A549 (cell line): ENCODE measurements around the gene PTCD3. TPM values are rescaled to one million over a fixed set of nuclear protein-coding genes. Genes with fewer than 3 reads are reported as not detected.
A peak's percentile ranks its signal among the peaks of the same experiment; 100 is the strongest.

Experiments used
- ATAC-seq, 2 experiments: fragments of 200-7000 bp in 1 of 2; fragments of >200 bp in 1 of 2; cut with Nextera tagmentation in 1 of 2; cut with Tn5 transposase in 1 of 2; 3 replicates each; pipeline versions ENCODE4 v1.8.0 to v1.9.1; 2018 to 2020; ENCODE audit warnings: mild to moderate bottlenecking in 1 of 2, moderate library complexity in 1 of 2
- CTCF ChIA-PET: fragments of 300-600 bp; sonication (Branson Sonifier 250); formaldehyde crosslinking; extraction: SDS; loops from one replicate; lab custom pipeline; 2021; ENCODE audit warnings: antibody characterized with exemption, inconsistent platforms; lab: Yijun Ruan, JAX
- POLR2A ChIA-PET: fragments of 350-600 bp; formaldehyde crosslinking; extraction: SDS; loops from one replicate; lab custom pipeline; 2021; ENCODE audit warnings: antibody characterized with exemption, inconsistent platforms; lab: Yijun Ruan, JAX
- DNase-seq, 2 experiments: peaks; one replicate each; pipeline versions ENCODE4 v3.0.0 to v3.0.0-alpha.2; 2011 to 2016; ENCODE audit warnings: low read depth in 1 of 2, low spot score in 1 of 2
- FAIRE-seq: peaks from 2 replicates; lab custom pipeline; 2011; peaks lifted over from hg19 to GRCh38; lab: Jason Lieb, UNC
- H3K27ac ChIP-seq, 2 experiments: fragments of >200 bp; sonication (Bioruptor Twin); formaldehyde crosslinking; 3 replicates each; pipeline ENCODE4 v1.5.1; 2016 to 2017
- H3K4me1 ChIP-seq: fragments of >200 bp; sonication (Bioruptor Twin); formaldehyde crosslinking; 3 replicates; pipeline ENCODE4 v1.6.1; 2016
- H3K4me2 ChIP-seq: fragments of >200 bp; sonication (Bioruptor Twin); formaldehyde crosslinking; 3 replicates; pipeline ENCODE4 v1.6.1; 2016
- H3K4me3 ChIP-seq: fragments of >200 bp; sonication (Bioruptor Twin); formaldehyde crosslinking; 3 replicates; pipeline ENCODE4 v1.5.1; 2016
- H3K9me3 ChIP-seq: fragments of >200 bp; sonication (Bioruptor Twin); formaldehyde crosslinking; 3 replicates; pipeline ENCODE4 v1.6.1; 2016
- CBX2 ChIP-seq: fragments of 200-600 bp; sonication (generic); IDR thresholded peaks from 2 replicates; pipeline ENCODE4 v1.6.1; 2016; ENCODE audit warnings: low read depth, mild to moderate bottlenecking, borderline replicate concordance
- CEBPB ChIP-seq, 2 experiments: fragments of >200 bp in 1 of 2; sonication (Bioruptor Twin) in 1 of 2; formaldehyde crosslinking in 1 of 2; IDR thresholded peaks; 2 replicates each; pipeline ENCODE4 v1.6.1; 2012 to 2016
- EP300 ChIP-seq, 2 experiments: fragments of >200 bp; sonication (Bioruptor Twin); formaldehyde crosslinking; IDR thresholded peaks; 2 replicates in 1 of 2; 3 replicates in 1 of 2; pipeline ENCODE4 v1.6.1; 2016 to 2017
- FOSB ChIP-seq: fragments of 250-450 bp; sonication (Bioruptor Pico); IDR thresholded peaks from 2 replicates; pipeline ENCODE4 v1.5.0; 2020; ENCODE audit warnings: mild to moderate bottlenecking, moderate library complexity
- FOSL2 ChIP-seq, 2 experiments: fragments of 450-650 bp in 1 of 2; fragments of >200 bp in 1 of 2; sonication (Bioruptor Twin) in 1 of 2; formaldehyde crosslinking; IDR thresholded peaks; 2 replicates each; pipeline versions ENCODE4 v1.5.0 to v1.6.1; 2016 to 2020; ENCODE audit warnings: mild to moderate bottlenecking in 1 of 2, moderate library complexity in 1 of 2
- GATA3 ChIP-seq: IDR thresholded peaks from 2 replicates; pipeline ENCODE4 v1.6.1; 2012; ENCODE audit warnings: borderline replicate concordance
- HOXB13 ChIP-seq: fragments of 250-450 bp; sonication (Bioruptor Pico); IDR thresholded peaks from 2 replicates; pipeline ENCODE4 v1.5.0; 2020; ENCODE audit warnings: low read depth, mild to moderate bottlenecking, moderate library complexity
- JUNB ChIP-seq: fragments of >200 bp; sonication (Bioruptor Twin); formaldehyde crosslinking; IDR thresholded peaks from 2 replicates; pipeline ENCODE4 v1.6.1; 2016
- KDM1A ChIP-seq: fragments of 200-600 bp; sonication (generic); IDR thresholded peaks from 2 replicates; pipeline ENCODE4 v1.6.1; 2016; ENCODE audit warnings: low read depth, mild to moderate bottlenecking
- MAFK ChIP-seq: fragments of 450-650 bp; IDR thresholded peaks from 2 replicates; pipeline ENCODE4 v1.6.1; 2014; ENCODE audit not compliant: partially characterized antibody
- MYC ChIP-seq: IDR thresholded peaks from 2 replicates; pipeline ENCODE4 v1.6.1; 2012; ENCODE audit warnings: mild to moderate bottlenecking, inconsistent platforms, low read length, improper control_type of control experiment, borderline replicate concordance
- NR3C1 ChIP-seq: fragments of >200 bp; sonication (Bioruptor Twin); formaldehyde crosslinking; IDR thresholded peaks from 3 replicates; pipeline ENCODE4 v1.6.1; 2017
- PBX3 ChIP-seq: IDR thresholded peaks from 2 replicates; pipeline ENCODE4 v1.6.1; 2012
- POLR2A ChIP-seq: IDR thresholded peaks from 2 replicates; pipeline ENCODE4 v1.6.1; 2012; ENCODE audit warnings: mild to moderate bottlenecking, low read length
- RAD21 ChIP-seq, 2 experiments: fragments of >200 bp in 1 of 2; sonication (Bioruptor Twin) in 1 of 2; formaldehyde crosslinking in 1 of 2; IDR thresholded peaks in 1 of 2; conservative IDR thresholded peaks in 1 of 2; 2 replicates in 1 of 2; 3 replicates in 1 of 2; pipeline ENCODE4 v1.6.1; 2012 to 2018; ENCODE audit warnings: inconsistent platforms in 1 of 2
- RARB ChIP-seq: fragments of 250-450 bp; sonication (Bioruptor Pico); IDR thresholded peaks from 2 replicates; pipeline ENCODE4 v1.8.0; 2021; ENCODE audit warnings: mild to moderate bottlenecking, moderate library complexity
- RCOR1 ChIP-seq: fragments of 150-350 bp; IDR thresholded peaks from 2 replicates; pipeline ENCODE4 v1.6.1; 2014; ENCODE audit warnings: antibody characterized with exemption, low read length, low read depth
- RFX5 ChIP-seq: fragments of 450-650 bp; IDR thresholded peaks from 2 replicates; pipeline ENCODE4 v1.7.1; 2014; ENCODE audit warnings: antibody characterized with exemption, mild to moderate bottlenecking, moderate library complexity
- SMC3 ChIP-seq: fragments of >200 bp; sonication (Bioruptor Twin); formaldehyde crosslinking; IDR thresholded peaks from 3 replicates; pipeline ENCODE4 v1.6.1; 2018; ENCODE audit warnings: inconsistent platforms
- TP53 ChIP-seq: fragments of 250-450 bp; sonication (Bioruptor Pico); IDR thresholded peaks from 2 replicates; pipeline ENCODE4 v1.5.0; 2021; ENCODE audit warnings: mild to moderate bottlenecking, moderate library complexity
- ZC3H11A ChIP-seq: fragments of 450-650 bp; IDR thresholded peaks from 2 replicates; pipeline ENCODE4 v1.6.1; 2014; ENCODE audit warnings: antibody characterized with exemption, mild to moderate bottlenecking
- WGBS: methylation state at CpG from one replicate; pipeline ENCODE4 v1.1.6; 2017; ENCODE audit errors: missing lambda C conversion rate; 5-methylcytosine and 5-hydroxymethylcytosine counted together
- polyA plus RNA-seq, 4 experiments: library from polyadenylated mRNA; depleted of rRNA in 3 of 4; stranded (reverse); fragments of >200 nt; fragmentation: RNase III in 1 of 4; extraction: RNeasy Plus Mini Kit Qiagen cat#74134 plus additional on column Dnase treatment in 1 of 4; gene quantifications; 2 replicates in 3 of 4; 3 replicates in 1 of 4; pipeline ENCODE4 v1.2.3, GENCODE V29; 2011 to 2017
- TF ChIP-seq, protein P1 (sequence below): fragments of 250-450 bp; sonication (Bioruptor Pico); IDR thresholded peaks from 2 replicates; pipeline ENCODE4 v1.5.0; 2020; ENCODE audit warnings: low read depth, mild to moderate bottlenecking, moderate library complexity

The PTCD3 gene
- polyA plus RNA-seq, 2 of the 4 experiments (the other 2 are of a cell fraction): 200 to 260 TPM

DNA sequence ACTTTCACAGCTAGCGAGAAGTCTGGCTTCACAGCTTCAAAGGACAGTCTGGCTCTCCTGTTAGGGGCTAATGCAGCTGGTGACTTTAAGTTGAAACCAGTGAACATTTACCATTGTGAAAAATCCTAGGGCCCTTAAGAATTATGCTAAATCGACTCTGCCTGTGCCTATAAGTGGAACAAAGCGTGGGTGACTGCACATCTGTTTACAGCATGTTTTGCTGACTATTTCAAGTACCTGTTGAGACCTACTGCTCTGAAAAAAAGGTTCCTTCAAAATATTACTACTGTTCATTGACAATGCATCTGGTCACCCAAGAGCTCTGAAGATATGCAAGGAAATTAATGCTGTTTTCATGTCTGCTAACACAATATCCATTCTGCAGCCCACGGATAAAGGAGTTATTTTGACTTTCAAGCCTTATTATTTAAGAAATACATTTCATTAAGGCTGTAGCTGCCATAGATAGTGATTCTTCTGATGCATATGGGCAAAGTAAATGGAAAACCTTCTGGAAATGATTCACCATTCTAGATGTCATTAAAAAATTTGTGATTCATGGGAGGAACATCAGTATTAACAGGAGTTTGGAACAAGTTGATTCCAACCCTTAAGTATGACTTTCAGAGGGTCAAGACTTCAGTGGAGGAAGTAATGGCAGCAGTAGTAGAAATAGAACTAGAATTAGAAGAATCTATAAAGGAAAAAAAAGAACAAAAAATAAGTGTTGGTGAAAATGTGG is 49.3 kb upstream of the PTCD3 start:
- no peak overlapping the region for H3K27ac ChIP-seq
- POLR2A ChIA-PET: interaction anchor here (0.8 kb wide), 1 partner anchor 49 kb away, joined by 3 read pairs; the partner anchor contains the start of genes POLR1A and PTCD3

DNA sequence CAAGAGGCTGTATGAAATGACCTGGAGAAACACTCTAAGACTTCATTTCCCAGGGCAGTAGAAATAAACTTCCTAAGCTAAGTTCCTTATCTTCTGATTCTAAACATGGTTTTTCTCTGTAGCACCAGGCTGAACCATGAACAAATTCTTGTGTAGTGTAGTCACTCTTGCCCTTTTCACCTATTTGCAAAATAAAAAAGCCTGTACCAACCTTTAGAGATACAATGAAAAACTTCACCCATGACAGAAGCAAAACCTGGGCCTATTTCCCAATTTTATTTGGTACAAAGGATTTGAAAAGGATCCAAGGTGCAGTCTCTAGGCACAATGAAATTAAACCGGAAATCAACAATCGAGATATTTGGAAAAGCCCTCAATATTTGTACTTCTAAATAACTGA is 44.0 kb upstream of the PTCD3 start:
- POLR2A ChIA-PET: no interaction called here
- ATAC-seq (peak; percentile 78 to 86; a peak in 5 of 6 replicates), DNase-seq (peak; percentile 21 to 65), FAIRE-seq (peak; percentile 85)
- Histone ChIP-seq H3K4me3 (no peak overlapping the region), H3K27ac (peak overlapping the region; percentile 67 to 80), H3K9me3 (peaks cover 12% of the 10 kb centered on the region), H3K4me2 (peak overlapping the region; percentile 59), H3K4me1 (peaks cover 31% of the 10 kb centered on the region)
- 7% methylated on average over 2 of the region's 2 CpGs for WGBS
- no peak for TF ChIP-seq ZC3H11A
- no peak for TF ChIP-seq HOXB13 (CRISPR knock-in tag)
- TF ChIP-seq EP300 (IDR thresholded peaks at IDR 0.05): 0 out of 5 replicates have a peak, but pooled peaks of 1 of the 2 experiments have one; percentile 28
- TF ChIP-seq JUNB: peak; percentile 62
- TF ChIP-seq GATA3: peak; percentile 51; the same call in 1 of the 2 replicates
- TF ChIP-seq MAFK: no peak
- no peak for TF ChIP-seq RCOR1
- TF ChIP-seq, protein P1, sequence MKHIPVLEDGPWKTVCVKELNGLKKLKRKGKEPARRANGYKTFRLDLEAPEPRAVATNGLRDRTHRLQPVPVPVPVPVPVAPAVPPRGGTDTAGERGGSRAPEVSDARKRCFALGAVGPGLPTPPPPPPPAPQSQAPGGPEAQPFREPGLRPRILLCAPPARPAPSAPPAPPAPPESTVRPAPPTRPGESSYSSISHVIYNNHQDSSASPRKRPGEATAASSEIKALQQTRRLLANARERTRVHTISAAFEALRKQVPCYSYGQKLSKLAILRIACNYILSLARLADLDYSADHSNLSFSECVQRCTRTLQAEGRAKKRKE (CRISPR knock-in tag): no peak
- 0 out of 5 replicates have a peak, but pooled peaks of 1 of the 2 experiments have one; percentile 26 for TF ChIP-seq RAD21 (conservative IDR thresholded peaks at IDR 0.05 in 1 of 2, IDR thresholded peaks at IDR 0.05 in 1 of 2)
- no peak for TF ChIP-seq RFX5
- TF ChIP-seq FOSL2 (IDR thresholded peaks at IDR 0.05): 0 out of 2 replicates have a peak, but pooled peaks have one; percentile 17
- TF ChIP-seq FOSL2 (CRISPR knock-in tag; IDR thresholded peaks at IDR 0.05): peak; percentile 61
- TF ChIP-seq RARB (CRISPR knock-in tag): no peak
- TF ChIP-seq SMC3: 0 out of 3 replicates have a peak, but pooled peaks have one; percentile 22
- peak in 1 of 2 experiments; percentile 80; a peak in 3 of 4 replicates for TF ChIP-seq CEBPB (IDR thresholded peaks at IDR 0.05)
- CTCF ChIA-PET: interaction anchor here (1.0 to 3.1 kb wide), 3 partner anchors 8 to 333 kb away, joined by 3 to 29 read pairs (median 3); no protein-coding TSS in a partner anchor

More for the DNA sequence above, 49.3 kb upstream of the PTCD3 start:
- no peak for FAIRE-seq
- no peaks in the 10 kb centered on the region for H3K9me3 ChIP-seq
- TF ChIP-seq MYC: no peak
- no peak for TF ChIP-seq FOSB (CRISPR knock-in tag)
- no peak for TF ChIP-seq RARB (CRISPR knock-in tag)
- TF ChIP-seq HOXB13 (CRISPR knock-in tag): no peak
- TF ChIP-seq POLR2A: no peak
- no peak for TF ChIP-seq CBX2
- no peak for TF ChIP-seq TP53 (CRISPR knock-in tag)
- TF ChIP-seq KDM1A: no peak
- no peak for TF ChIP-seq NR3C1
- no peak for TF ChIP-seq PBX3
- TF ChIP-seq, all 56 proteins: peak for 0
- Histone ChIP-seq H3K4me3 (no peak overlapping the region), H3K4me2 (no peak overlapping the region), H3K4me1 (peaks cover 19% of the 10 kb centered on the region)
- DNase-seq: no peak
- CTCF ChIA-PET: interaction anchor here (0.6 to 5.7 kb wide), 7 partner anchors 12 to 238 kb away, joined by 3 to 36 read pairs (median 3); partner anchors contain the start of gene ST3GAL5
- WGBS: 93% methylated on average over 4 of the region's 4 CpGs
- no peak for ATAC-seq
